ENCODE results near the gene SET. TPM values are rescaled to one million over a fixed set of nuclear protein-coding genes. Genes with fewer than 3 reads are reported as not detected.

Gene SET
- total and polyA plus RNA-seq, 2 of the 8 experiments (the other 6 are each of a cell fraction or from before 2014, with no cell fraction given) = 466 to 1,345 TPM

DNA sequence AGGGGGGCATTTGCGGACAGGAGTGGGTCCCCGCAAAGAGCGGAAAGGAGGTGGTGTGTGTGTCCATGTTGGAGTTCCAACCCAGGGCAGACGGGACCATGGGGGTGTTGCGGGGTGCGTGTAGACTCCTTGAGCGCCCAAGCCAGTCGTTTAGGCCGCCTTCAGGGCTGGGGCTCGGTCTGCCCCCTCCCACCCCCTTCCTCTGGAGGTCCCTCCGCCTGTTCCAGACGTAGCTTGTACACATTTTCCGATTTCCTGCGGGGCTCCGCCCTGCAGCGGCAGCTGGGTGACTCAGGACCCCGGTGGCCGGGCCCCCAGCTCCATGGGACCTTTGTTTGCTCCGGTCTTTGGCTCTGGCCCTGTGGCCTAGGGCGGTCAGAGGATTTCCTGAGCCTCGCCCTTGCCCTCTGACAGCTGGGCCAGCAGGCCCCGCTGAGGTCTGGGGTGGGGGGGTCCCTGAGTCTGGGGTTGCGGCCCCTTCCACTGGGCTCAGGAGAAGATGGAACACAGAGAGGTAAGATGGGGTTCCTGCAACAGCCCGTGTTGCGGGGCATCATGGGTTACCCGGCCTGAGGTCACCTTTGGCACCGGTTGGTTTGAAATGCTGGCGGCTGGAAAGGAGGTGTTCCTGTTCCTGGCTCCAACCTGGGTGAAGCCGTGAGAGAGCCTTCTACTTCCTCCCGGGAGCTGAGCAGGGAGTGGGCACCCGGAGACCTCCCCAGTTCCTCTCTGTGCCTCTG is 14.8 kb downstream of the SET start (continued):
- TF ChIP-seq KDM1A (IDR thresholded peaks at IDR 0.05; ENCODE audit: borderline replicate concordance, low read length) (no peak), SP4 (IDR thresholded peaks at IDR 0.05; ENCODE audit: low read length) (no peak), GTF2F1 (IDR thresholded peaks at IDR 0.05; ENCODE audit: borderline replicate concordance, low read depth, low read length) (no peak), HDAC6 (IDR thresholded peaks at IDR 0.05; ENCODE audit: low read depth, low read length) (no peak)
- TF ChIP-seq, protein P1, sequence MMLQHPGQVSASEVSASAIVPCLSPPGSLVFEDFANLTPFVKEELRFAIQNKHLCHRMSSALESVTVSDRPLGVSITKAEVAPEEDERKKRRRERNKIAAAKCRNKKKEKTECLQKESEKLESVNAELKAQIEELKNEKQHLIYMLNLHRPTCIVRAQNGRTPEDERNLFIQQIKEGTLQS (IDR thresholded peaks at IDR 0.05; ENCODE audit: insufficient read depth, low read depth, low read length) = no peak

All from H1 (cell line).